ENCODE measurements around the gene ACSL5. TPM values are rescaled to one million over a fixed set of nuclear protein-coding genes. Genes with fewer than 3 reads are reported as not detected.
A peak's percentile ranks its signal among the peaks of the same experiment; 100 is the strongest.

ACSL5 gene, protein sequence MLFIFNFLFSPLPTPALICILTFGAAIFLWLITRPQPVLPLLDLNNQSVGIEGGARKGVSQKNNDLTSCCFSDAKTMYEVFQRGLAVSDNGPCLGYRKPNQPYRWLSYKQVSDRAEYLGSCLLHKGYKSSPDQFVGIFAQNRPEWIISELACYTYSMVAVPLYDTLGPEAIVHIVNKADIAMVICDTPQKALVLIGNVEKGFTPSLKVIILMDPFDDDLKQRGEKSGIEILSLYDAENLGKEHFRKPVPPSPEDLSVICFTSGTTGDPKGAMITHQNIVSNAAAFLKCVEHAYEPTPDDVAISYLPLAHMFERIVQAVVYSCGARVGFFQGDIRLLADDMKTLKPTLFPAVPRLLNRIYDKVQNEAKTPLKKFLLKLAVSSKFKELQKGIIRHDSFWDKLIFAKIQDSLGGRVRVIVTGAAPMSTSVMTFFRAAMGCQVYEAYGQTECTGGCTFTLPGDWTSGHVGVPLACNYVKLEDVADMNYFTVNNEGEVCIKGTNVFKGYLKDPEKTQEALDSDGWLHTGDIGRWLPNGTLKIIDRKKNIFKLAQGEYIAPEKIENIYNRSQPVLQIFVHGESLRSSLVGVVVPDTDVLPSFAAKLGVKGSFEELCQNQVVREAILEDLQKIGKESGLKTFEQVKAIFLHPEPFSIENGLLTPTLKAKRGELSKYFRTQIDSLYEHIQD
- 100 to 1,000 TPM; 208 to 218 TPM for total RNA-seq

- no peaks in the 10 kb centered on the region for H3K9me3 ChIP-seq
- peak within 1 kb of the TSS; percentile 50 for H3K4me3 ChIP-seq
- peak; percentile 78 for DNase-seq
- TF ChIP-seq CTCF (IDR thresholded peaks at IDR 0.05) = no peak
- H3K27me3 ChIP-seq = no peaks in the 10 kb centered on the region
- no peaks in the 10 kb centered on the region for H3K36me3 ChIP-seq
- H3K9ac ChIP-seq (ENCODE audit: low read depth in 2 of 2, low read length in 2 of 2) = peak within 1 kb of the TSS; percentile 89 to 95
- peak within 1 kb of the TSS; percentile 74 for H3K27ac ChIP-seq
- intact Hi-C loops (cut with DNase I) = no loop called here
- H3K4me1 ChIP-seq = no peaks in the 10 kb centered on the region
These were observed at the start of gene ACSL5 for GRCh38 chr10:112373912-112374338. Gene ACSL5 (plus strand): TSS chr10:112374116. CDS start chr10:112394947, 20,831 bp downstream.

GRCh38 chr10:112327678-112328077, 46.2 kb upstream of the ACSL5 start:
- intact Hi-C loops (cut with DNase I) = no loop called here
- Histone ChIP-seq H3K9ac (ENCODE audit: low read depth in 2 of 2, low read length in 2 of 2) (no peak overlapping the region), H3K4me3 (no peak overlapping the region), H3K27me3 (no peaks in the 10 kb centered on the region), H3K27ac (no peak overlapping the region), H3K36me3 (no peaks in the 10 kb centered on the region), H3K9me3 (no peaks in the 10 kb centered on the region), H3K4me1 (no peaks in the 10 kb centered on the region)
- TF ChIP-seq CTCF (IDR thresholded peaks at IDR 0.05) = no peak
- no peak for DNase-seq

DNA sequence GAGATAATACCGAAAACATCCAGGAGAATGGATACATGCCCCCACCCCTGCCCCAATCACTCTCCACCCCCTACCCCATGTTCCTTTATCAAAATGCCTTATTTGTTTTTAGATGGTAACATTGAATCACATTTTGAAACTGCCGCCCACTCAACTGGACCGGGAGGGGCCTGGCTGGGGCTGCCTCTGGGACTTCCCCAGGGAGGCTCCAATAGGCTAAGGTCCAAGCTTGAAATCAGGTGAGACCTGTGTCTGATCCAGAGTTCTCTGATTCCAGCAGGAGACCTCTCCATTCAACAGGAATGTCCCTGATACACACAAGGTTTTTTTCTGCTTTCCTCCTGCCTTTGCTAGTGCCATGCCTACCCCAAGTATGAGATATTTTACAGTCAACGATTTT, 43.8 kb upstream of the ACSL5 start:
- no peak for TF ChIP-seq CTCF (IDR thresholded peaks at IDR 0.05)
- H3K4me3 ChIP-seq = no peak overlapping the region
- H3K27me3 ChIP-seq = no peaks in the 10 kb centered on the region
- H3K9ac ChIP-seq (ENCODE audit: low read depth in 2 of 2, low read length in 2 of 2) = no peak overlapping the region
- H3K36me3 ChIP-seq = no peaks in the 10 kb centered on the region
- H3K4me1 ChIP-seq = peaks cover 3% of the 10 kb centered on the region
- H3K9me3 ChIP-seq = no peaks in the 10 kb centered on the region
- intact Hi-C loops (cut with DNase I) = no loop called here
- no peak overlapping the region for H3K27ac ChIP-seq
- DNase-seq = no peak

DNA sequence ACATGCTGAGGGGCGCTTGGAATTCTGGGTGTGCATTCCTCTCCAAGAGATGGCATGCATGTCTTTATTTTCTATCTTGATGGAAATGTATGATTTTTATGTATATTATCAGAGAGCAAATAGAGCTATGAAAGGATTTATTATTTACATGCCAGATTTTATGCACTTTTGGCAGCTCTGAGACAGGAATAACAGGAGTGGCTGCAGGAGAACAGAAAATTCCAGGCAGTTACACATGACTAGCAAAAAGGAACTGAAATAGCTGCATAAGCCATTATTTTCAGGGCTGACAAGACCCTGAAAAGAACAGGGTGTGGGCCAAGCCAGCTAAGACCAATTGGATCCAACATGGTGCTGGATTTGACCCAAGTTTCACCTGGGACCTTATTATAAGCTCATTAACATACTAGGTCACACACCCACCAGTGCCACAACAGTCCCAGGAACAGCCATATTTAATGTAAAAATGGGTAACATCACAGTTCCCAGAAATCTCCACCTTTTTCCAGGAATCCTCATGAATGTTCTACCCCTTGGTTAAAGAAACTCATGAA, 43.2 kb upstream of the ACSL5 start:
- Histone ChIP-seq H3K4me1 (peaks cover 3% of the 10 kb centered on the region), H3K4me3 (no peak overlapping the region), H3K9me3 (no peaks in the 10 kb centered on the region), H3K9ac (ENCODE audit: low read depth in 2 of 2, low read length in 2 of 2) (no peak overlapping the region), H3K27me3 (no peaks in the 10 kb centered on the region), H3K36me3 (no peaks in the 10 kb centered on the region), H3K27ac (no peak overlapping the region)
- intact Hi-C loops (cut with DNase I) = no loop called here
- no peak for TF ChIP-seq CTCF (IDR thresholded peaks at IDR 0.05)
- no peak for DNase-seq

DNA sequence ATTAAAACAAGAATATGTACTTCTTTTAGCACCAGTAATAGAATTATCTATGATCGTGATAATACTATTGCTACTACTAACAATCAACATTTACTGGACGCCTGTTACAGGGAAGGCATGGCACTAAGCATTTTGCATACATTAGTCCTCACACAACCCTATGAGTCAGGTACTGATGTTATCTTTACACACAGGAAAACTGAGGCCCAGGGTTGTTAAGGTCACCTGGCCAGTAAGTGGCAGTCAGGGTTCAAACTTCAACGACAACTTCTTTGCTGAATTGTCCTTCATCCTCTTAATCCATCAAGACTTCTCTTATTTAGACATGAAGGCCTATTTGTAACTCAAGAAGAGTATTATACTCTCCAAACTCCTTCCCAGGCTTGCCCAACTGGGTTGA, 41.9 kb upstream of the ACSL5 start:
- no peaks in the 10 kb centered on the region for H3K9me3 ChIP-seq
- no peak for TF ChIP-seq CTCF (IDR thresholded peaks at IDR 0.05)
- peak overlapping the region; percentile 84 for H3K27ac ChIP-seq
- H3K36me3 ChIP-seq = no peaks in the 10 kb centered on the region
- H3K9ac ChIP-seq (ENCODE audit: low read depth in 2 of 2, low read length in 2 of 2) = no peak overlapping the region
- H3K4me1 ChIP-seq = peaks cover 3% of the 10 kb centered on the region
- no peak for DNase-seq
- no peak overlapping the region for H3K4me3 ChIP-seq
- no peaks in the 10 kb centered on the region for H3K27me3 ChIP-seq
- intact Hi-C loops (cut with DNase I) = no loop called here

Data from colonic mucosa (tissue), 4 donors.